GM18499 (cell line): ENCODE results near the gene CLDND2.

Source experiments
- ATAC-seq: cut with Tn5 transposase; IDR thresholded peaks from one replicate; pipeline ENCODE4 v1.9.1; 2021; ENCODE audit warnings: moderate number of reproducible peaks; ENCODE audit not compliant: insufficient read depth, unreplicated experiment

Gene CLDND2

DNA sequence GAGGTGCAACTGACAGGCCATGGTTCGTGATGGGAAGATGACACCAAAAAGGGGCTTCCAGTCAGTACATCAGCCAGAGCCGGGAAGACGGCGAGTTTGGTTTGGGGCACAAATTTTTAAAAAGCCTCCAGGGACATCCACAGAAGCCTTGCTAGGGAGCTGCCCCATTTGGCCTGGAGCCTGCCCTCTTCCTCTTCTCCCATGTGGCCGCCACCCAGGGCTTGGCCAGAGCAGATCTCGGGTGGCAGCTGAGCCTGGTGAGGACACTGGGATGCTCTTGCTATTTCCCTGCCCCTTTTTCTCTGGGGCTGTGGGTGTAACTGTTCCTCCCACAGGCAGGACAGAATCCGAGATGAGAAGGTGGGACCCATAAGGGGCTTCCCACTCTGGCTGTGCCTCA is 10.9 kb downstream of the CLDND2 start:
- ATAC-seq = no peak

GRCh38 chr19:51356159-51356801 is 12.5 kb downstream of the CLDND2 start:
- no peak for ATAC-seq

- no peak for ATAC-seq
Measured at GRCh38 chr19:51354742-51355148, 14.1 kb downstream of the CLDND2 start.

- ATAC-seq = no peak
Measured at GRCh38 chr19:51354103-51354741, 14.6 kb downstream of the CLDND2 start.

DNA sequence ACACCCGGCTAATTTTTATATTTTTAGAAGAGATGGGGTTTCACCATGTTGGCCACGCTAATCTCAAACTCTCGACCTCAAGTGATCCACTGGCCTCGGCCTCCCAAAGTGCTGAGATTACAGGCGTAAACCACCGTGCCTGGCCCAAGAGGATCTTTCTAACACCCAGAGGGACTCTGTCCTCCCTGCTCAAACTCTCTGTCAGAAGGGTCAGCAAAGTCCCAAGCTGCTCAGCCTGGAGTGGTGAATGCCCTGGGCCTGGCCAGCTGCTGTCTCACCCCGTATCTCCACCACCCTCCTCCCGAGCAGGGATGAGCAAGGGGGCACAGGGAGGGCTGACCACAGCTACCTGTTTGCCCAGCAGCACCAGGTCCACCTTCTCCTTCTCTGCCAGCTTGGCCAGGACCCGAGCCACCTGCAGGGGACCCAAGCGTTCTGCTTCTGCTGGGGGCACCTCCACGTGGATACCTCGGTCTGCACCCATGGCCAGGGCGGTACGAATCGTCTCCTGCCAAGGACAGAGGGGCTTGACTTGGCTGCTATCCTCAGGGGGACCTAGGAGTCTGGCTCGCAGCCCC is 15.9 kb downstream of the CLDND2 start:
- no peak for ATAC-seq

DNA sequence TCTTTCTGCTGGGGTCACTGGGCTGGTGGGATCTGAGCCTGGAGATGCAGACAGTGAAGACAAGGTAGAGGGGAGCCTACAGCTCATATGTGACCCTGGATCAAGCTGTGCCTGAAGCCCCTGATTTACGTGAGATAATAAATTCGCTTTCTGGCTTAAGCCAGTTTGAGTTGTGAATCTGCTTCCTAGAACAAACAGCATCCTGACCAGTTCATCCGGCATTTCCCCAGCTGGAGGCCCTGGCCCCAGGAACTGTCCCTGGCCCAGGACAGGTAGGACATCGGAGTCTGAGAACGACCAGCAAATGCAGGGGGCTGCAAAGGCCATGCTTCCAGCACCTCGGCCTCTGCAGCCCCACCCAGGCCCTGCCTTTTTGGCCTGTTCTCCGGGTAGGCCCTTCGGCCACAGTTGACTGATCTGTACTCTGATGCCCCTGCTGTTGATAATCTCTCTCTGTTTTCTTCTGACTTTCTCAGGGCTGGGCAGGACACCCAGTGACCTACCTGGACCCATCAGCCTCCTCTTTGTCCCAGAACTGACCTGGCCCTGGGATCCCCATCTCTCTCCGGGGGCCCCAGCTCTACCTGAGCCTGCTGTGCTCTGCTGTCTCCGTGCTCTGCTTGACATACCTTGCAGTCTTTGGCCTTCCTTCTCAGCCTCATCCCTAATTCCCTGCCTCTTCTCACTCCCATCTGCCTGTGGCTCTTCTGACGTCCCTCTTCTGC is 17.4 kb downstream of the CLDND2 start:
- ATAC-seq = no peak

DNA sequence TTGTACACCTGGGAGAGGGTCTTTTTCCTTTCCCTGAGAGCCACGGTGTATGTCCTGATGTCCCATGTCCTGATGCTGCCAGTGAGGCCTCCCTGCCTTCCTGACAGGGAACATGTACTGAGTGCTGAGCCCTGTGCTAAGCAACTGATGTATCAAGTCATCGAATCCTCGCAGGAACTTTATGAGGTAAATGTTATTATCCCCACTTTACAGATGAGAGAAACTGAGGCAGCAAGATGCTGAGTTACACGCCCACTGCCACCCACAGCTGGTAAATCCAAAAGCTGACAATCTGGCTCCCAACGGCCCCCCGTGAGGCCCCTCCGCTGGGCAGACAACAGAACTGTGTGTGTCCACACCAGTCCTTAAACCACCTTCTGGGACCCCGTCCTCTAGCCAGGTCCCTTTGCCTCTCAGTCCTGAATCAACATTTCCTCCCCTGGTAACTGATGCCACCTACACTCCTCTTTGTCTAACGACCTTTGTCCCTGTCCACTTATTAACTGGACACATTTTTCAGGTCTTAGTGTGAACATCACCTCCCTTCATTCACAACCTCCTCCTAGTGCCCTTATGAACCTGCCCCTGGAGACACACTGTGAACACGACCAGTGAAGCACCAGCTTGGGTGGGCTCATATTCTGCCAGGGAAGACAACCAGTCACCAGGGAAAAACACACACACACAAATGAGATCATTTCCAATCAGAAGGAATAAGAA is 21.4 kb downstream of the CLDND2 start:
- no peak for ATAC-seq

GRCh38 chr19:51346742-51347141 is 22.1 kb downstream of the CLDND2 start:
- no peak for ATAC-seq

DNA sequence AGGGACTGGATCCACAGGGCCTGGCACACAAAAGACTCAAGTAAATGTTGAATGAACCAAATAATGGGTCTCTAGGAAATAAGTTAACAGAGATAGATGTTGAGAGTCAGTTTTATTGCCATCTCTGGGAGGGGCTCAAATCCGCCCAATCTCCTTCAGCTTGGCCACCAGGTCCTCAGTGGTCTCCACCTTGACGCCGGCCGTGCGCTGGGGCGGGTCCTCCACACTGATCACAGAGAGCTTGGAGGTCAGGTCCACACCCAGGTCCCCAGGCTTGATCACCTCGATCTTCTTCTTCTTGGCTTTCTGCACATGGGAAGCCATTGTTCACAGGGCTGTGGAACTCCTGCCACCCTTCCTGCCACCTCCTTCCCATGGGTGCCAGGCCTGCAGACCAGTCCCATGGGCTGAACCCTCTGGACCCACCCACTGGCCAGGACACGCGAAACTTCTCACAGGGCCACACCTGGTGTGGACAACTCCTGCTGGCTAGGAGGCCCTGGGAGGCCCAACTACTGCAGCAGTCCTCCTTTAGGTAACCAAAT is 23.7 kb downstream of the CLDND2 start:
- no peak for ATAC-seq

DNA sequence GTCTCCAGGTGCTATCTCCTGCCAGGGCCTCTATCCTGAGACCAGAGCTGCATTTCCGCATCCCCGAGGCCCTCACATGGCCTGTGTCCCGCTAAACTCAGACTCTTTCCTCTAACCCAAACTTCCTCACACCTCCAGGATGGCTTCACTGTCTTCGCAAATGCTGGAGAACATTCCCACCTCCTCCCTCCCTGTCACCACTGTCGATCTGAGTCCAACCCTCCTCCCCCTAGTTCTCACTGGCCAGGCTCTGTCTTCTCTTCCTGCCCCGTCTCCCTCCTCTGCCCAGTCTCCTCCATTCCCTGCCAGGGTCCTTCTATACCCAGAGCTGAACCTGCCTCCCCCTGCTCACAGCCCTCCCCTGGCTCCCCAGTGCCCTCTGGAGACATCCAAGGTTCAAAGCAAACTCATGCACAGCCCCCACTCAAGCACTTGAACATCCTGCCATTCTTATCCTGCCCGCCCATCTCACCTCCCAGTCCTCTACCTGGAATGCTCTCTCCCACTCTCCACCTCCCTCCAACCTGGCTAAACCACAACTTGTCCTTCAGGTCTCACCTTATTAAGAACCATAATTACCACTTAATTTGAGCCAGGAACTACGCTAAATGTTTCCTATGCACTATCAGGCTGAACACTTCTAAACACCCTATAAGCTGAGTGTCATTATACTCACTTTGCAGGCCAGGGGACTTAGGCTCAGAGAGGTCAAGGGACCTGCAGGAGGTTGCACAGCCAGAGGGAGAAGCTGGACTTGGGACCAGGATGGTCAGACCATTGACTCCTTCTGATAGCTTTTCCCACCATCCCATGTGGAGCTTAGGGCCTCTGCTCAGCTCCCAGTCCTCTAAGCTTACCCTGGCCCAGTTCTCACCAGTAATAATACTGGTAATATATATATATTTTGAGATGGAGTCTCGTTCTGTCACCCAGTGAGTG is 25.9 kb downstream of the CLDND2 start:
- ATAC-seq = no peak

DNA sequence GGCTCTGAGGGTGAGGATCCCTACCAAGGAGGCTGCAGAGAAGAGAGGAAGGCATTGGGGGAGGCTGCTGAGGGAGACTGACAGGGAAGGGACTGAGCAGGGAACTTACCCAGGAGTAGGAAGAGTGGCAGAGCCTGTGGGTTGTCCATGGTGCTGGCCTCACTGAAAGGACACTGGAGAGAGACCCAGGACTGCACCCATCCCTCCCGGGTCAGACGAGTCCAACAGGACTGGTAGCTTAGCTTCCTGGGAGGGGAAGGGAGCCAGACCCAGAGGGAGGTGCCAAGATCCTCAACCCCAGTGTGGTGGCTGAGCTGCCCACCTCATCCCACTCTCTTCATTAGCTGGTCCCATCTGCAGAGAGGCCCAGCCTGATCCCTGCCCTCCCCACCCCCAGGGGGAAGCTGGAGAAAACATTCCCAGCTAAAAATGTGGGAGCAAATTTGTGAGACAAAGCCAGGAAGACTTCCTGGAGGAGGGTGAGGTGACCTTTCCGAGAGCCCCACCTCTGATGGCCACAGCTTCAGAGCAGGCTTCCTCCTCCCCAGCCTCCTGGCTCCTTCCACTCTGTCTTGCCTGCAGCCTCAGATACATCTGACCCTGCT is 26.7 kb downstream of the CLDND2 start, which contains the start of gene VSIG10L:
TSS of gene VSIG10L (minus strand) at position 164 of the 605 bp plus-strand sequence. CDS start at position 149, 15 bp downstream.
- no peak for ATAC-seq

GRCh38 chr19:51341066-51341465 is 27.7 kb downstream of the CLDND2 start:
- ATAC-seq = no peak

DNA sequence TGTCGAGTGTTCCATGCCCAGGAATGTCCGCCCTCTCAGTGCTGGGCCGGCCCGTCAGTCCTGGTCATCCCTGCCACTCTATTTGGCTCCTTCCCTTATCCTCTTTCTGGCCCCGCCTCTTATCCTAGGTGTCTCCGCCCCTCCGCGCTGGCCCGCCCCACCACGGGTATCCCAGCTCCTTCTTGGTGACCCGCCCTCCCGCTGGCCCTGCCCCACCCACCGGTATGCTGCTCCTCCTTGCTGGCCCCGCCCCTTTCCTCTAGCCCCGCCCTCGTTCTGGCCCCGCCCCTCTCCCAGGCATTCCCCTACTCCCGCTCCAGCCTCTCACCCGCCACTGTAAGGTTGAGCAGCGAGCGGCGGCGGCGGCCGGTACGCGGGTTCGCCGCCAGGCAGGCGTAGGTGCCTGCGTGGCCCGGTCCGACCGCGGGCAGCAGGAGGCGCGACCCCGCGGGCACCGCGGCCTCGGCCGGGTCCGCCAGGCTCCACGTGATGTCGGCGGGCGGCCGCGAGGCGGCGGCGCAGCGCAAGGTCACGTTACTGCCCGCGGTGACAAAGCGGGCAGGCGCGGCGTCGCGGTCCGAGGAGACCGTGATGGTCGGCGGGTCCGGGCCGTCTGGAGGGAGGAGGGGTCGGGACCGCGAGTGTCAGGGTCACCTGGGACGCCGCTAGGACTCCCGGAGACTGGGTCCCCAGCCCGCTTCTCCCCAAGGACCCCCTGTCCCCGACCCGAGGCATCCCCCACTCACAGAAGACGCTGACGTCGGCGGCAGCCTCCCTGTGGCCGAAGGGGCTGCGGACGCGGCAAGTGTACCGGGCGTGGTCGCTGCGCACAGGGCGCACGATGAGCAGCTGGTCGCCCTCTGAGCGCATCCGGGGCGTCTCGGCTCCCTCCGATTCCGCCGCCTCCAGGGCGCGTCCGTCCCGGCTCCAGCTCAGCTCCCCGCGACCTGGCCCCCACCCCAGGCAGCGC is 28.8 kb downstream of the CLDND2 start:
- no peak for ATAC-seq

DNA sequence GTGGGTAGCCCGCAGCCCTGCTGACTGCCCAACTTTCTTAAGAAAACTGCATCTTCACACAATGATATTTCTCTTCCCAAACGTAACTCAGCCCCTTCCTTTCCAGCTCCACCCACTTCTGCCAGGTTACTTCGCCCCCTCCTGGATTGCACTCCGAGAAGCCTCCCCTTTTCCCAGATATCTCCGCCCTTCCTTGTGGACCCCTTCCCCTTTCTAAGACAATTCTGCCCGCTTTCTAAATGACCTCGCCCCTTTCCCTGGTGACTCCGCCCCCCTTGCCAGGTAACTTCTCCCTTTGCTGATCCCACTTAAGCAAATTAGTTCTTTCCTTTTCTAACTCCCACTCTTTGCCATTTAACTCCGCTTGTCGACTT is 29.5 kb downstream of the CLDND2 start:
- no peak for ATAC-seq

DNA sequence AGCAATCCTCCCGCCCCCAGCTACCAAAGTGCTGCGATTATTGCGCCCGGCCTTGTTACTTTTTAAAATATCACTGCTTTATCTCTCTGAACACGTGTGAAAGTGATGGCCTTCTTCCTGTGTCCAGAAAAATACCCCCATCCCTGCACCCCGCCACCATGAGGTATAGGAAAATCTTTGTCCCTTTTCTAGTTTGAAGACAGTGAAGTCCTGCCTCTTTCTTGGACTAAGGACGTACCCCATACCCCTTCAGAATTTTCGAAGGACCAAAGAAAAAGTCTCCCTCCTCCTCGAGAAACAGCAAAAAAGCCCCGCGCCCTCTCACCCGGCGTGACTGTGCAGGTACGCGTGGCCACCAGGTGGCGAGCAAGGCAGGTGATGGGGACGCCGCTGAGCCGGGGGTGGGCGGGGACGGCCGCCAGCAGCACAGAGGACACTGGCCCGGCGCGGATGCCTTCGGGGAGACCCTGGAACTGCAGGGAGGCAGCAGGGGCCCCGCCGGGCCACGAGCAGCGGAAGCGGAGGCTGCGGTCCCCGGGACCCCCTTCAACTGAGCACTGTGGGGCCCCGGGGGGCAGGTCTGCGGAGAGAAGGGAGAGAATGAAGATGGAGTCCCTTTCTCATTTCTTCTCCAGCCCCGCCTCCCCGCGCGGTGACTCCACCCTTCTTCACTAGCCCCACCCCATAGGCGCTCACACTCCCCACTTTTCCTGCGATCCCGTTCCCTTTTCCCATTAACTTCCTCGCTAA is 30.1 kb downstream of the CLDND2 start:
- no peak for ATAC-seq

GRCh38 chr19:51337861-51338562 is 30.8 kb downstream of the CLDND2 start:
- no peak for ATAC-seq
